Dermis microvascular lymphatic vessel endothelial cell (primary cell): ENCODE measurements around the gene TNFAIP3. TPM values are rescaled to one million over a fixed set of nuclear protein-coding genes. Genes with fewer than 3 reads are reported as not detected.
A peak's percentile ranks its signal among the peaks of the same experiment; 100 is the strongest.
"Not testable (repeated sequence)": the region's sequence is repeated elsewhere in the genome, so short reads cannot be mapped to it uniquely, and the experiment has no call there.

Experiments
- DNase-seq, 2 donors: peaks; one replicate each; pipeline versions ENCODE4 v3.0.0 to v3.0.0-alpha.2; 2010; ENCODE audit warnings: low read depth in 2 of 2
- total RNA-seq: library from RNA; depleted of rRNA; stranded (reverse); fragments of >200 nt; gene quantifications from 2 replicates; pipeline ENCODE4 v1.2.1, GENCODE V29; 2014

TNFAIP3 gene
- total RNA-seq, 1 donor from 2014 or later, result 2.8 TPM

- DNase-seq, result not testable (repeated sequence)
These were observed 22.3 kb upstream of the TNFAIP3 start for GRCh38 chr6:137844773-137845172.

GRCh38 chr6:137845460-137845859 lies 21.6 kb upstream of the TNFAIP3 start:
- DNase-seq, result no peak

- no peak for DNase-seq
These were observed 20.8 kb upstream of the TNFAIP3 start for GRCh38 chr6:137846274-137846673.

GRCh38 chr6:137846772-137847313 lies 20.2 kb upstream of the TNFAIP3 start:
- DNase-seq, result no peak

- no peak for DNase-seq
These were observed 19.3 kb upstream of the TNFAIP3 start for GRCh38 chr6:137847748-137848147.

- DNase-seq, result no peak
These were observed 18.4 kb upstream of the TNFAIP3 start for GRCh38 chr6:137848672-137849071.

- no peak for DNase-seq
These were observed 17.7 kb upstream of the TNFAIP3 start for GRCh38 chr6:137849181-137849980.

- DNase-seq, result no peak
These were observed 16.9 kb upstream of the TNFAIP3 start for GRCh38 chr6:137849981-137850714.

- DNase-seq, result no peak
These were observed 16.1 kb upstream of the TNFAIP3 start for GRCh38 chr6:137850816-137851602.

- DNase-seq, result no peak
These were observed 15.4 kb upstream of the TNFAIP3 start for GRCh38 chr6:137851669-137852068.

GRCh38 chr6:137852346-137852745 lies 14.7 kb upstream of the TNFAIP3 start:
- DNase-seq, result no peak

GRCh38 chr6:137852811-137853210 lies 14.2 kb upstream of the TNFAIP3 start:
- DNase-seq, result no peak

GRCh38 chr6:137853569-137854213 lies 13.4 kb upstream of the TNFAIP3 start:
- DNase-seq, result peak in 1 of 2 donors; percentile 52

- peak in 1 of 2 donors; percentile 59 for DNase-seq
These were observed 10.7 kb upstream of the TNFAIP3 start for GRCh38 chr6:137856138-137856898.

- DNase-seq, result no peak
These were observed 8.0 kb upstream of the TNFAIP3 start for GRCh38 chr6:137859025-137859424.

GRCh38 chr6:137860394-137861005 lies 6.6 kb upstream of the TNFAIP3 start:
- no peak for DNase-seq

GRCh38 chr6:137861550-137862337 lies 5.3 kb upstream of the TNFAIP3 start:
- no peak for DNase-seq

- DNase-seq, result no peak
These were observed 4.5 kb upstream of the TNFAIP3 start for GRCh38 chr6:137862419-137863090.
